Measurements from ENCODE around the gene RAB12. TPM values are rescaled to one million over a fixed set of nuclear protein-coding genes. Genes with fewer than 3 reads are reported as not detected.

RAB12 gene
- total and polyA plus RNA-seq, 2 of the 13 experiments (the other 11 are each of a cell fraction or from before 2014, with no cell fraction given): 9.5 to 25.3 TPM

DNA sequence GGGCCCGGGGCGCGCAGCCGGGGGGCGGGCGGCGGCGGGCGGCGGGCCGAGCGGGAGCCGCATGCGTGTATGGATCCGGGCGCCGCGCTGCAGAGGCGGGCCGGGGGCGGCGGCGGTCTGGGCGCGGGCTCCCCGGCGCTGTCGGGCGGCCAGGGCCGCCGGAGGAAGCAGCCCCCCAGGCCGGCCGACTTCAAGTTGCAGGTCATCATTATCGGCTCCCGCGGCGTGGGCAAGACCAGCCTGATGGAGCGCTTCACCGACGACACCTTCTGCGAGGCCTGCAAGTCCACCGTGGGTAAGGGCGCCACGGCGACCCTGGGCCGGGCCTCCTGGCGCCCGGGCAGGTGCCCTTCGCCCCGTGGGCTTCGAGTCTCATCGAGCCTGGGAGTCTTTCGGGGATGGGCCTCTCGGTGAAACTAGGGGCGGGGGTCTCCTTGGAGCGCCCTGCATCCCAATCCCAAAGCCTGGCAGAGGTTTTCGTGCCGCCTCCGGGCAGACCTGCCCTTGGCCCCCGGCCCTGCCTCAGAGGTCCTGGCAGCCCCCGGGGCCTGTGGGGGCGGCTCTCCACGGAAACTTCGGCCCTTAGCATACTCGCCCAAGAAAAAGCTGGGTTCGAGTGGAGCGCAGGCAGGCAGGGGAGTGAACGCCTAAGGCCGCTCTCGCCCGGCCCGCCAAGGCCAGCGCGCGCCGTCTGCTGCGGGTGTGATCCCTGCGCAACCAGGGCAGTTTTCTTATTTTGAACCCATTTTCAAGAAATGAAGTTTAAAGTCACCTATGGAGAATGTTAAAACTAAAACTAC is 622 bp downstream of the RAB12 start (continued):
- TF ChIP-seq, protein P1, sequence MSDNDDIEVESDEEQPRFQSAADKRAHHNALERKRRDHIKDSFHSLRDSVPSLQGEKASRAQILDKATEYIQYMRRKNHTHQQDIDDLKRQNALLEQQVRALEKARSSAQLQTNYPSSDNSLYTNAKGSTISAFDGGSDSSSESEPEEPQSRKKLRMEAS (IDR thresholded peaks at IDR 0.05): no peak
- TF ChIP-seq TFDP1 (CRISPR knock-in tag; IDR thresholded peaks at IDR 0.05; ENCODE audit: borderline replicate concordance) (no peak), KLF6 (CRISPR knock-in tag; IDR thresholded peaks at IDR 0.05) (no peak), BRF2 (CRISPR knock-in tag; IDR thresholded peaks at IDR 0.05) (no peak), ZNF451 (CRISPR knock-in tag; IDR thresholded peaks at IDR 0.05) (no peak), NCOR1 (IDR thresholded peaks at IDR 0.05; ENCODE audit: borderline replicate concordance, low read length) (no peak), NAIF1 (CRISPR knock-in tag; IDR thresholded peaks at IDR 0.05; ENCODE audit: borderline replicate concordance) (no peak), NPAS2 (CRISPR knock-in tag; IDR thresholded peaks at IDR 0.05; ENCODE audit: borderline replicate concordance) (no peak), FOSL2 (CRISPR knock-in tag; IDR thresholded peaks at IDR 0.05) (no peak), MYNN (CRISPR knock-in tag; IDR thresholded peaks at IDR 0.05; ENCODE audit: low read depth) (no peak)
- TF ChIP-seq, protein P2, sequence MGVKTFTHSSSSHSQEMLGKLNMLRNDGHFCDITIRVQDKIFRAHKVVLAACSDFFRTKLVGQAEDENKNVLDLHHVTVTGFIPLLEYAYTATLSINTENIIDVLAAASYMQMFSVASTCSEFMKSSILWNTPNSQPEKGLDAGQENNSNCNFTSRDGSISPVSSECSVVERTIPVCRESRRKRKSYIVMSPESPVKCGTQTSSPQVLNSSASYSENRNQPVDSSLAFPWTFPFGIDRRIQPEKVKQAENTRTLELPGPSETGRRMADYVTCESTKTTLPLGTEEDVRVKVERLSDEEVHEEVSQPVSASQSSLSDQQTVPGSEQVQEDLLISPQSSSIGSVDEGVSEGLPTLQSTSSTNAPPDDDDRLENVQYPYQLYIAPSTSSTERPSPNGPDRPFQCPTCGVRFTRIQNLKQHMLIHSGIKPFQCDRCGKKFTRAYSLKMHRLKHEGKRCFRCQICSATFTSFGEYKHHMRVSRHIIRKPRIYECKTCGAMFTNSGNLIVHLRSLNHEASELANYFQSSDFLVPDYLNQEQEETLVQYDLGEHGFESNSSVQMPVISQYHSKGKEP (CRISPR knock-in tag; IDR thresholded peaks at IDR 0.05): no peak
- TF ChIP-seq, protein P3, sequence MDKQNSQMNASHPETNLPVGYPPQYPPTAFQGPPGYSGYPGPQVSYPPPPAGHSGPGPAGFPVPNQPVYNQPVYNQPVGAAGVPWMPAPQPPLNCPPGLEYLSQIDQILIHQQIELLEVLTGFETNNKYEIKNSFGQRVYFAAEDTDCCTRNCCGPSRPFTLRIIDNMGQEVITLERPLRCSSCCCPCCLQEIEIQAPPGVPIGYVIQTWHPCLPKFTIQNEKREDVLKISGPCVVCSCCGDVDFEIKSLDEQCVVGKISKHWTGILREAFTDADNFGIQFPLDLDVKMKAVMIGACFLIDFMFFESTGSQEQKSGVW (CRISPR knock-in tag; IDR thresholded peaks at IDR 0.05; ENCODE audit: borderline replicate concordance): no peak

Measured in HepG2 (cell line).